ENCODE data around the gene WDR1. TPM values are rescaled to one million over a fixed set of nuclear protein-coding genes. Genes with fewer than 3 reads are reported as not detected.

The WDR1 gene
- total and polyA plus RNA-seq, 2 of the 13 experiments (the other 11 are each of a cell fraction or from before 2014, with no cell fraction given) = 106 to 198 TPM

DNA sequence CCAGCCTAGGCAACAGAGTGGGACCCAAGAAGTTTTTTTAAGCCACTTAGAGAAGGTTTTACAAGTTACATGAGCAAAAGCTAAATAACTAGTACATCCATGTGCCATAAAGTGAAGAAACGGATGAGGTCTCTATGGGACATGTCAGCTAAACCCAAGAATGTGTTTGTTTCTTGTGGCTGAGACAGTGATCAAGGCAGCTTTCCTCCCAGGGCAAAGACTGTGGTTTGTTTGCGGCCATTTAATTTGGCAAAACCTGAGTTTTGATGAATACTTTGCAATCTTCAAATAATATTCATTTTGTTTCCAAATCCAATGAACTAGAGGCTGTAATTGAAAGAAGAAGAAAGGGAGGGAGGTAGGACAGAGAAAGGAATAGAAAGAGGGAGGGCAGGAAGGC lies 50.4 kb downstream of the WDR1 start (continued):
- TF ChIP-seq, protein P1, sequence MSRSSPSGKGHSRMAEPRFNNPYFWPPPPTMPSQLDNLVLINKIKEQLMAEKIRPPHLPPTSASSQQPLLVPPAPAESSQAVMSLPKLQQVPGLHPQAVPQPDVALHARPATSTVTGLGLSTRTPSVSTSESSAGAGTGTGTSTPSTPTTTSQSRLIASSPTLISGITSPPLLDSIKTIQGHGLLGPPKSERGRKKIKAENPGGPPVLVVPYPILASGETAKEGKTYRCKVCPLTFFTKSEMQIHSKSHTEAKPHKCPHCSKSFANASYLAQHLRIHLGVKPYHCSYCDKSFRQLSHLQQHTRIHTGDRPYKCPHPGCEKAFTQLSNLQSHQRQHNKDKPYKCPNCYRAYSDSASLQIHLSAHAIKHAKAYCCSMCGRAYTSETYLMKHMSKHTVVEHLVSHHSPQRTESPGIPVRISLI (CRISPR knock-in tag; IDR thresholded peaks at IDR 0.05; ENCODE audit: borderline replicate concordance) = no peak
- no peak for TF ChIP-seq MEF2D (CRISPR knock-in tag; IDR thresholded peaks at IDR 0.05)
- TF ChIP-seq CHCHD3 (CRISPR knock-in tag; IDR thresholded peaks at IDR 0.05) = no peak
- TF ChIP-seq NR2C2 (CRISPR knock-in tag; IDR thresholded peaks at IDR 0.05; ENCODE audit: borderline replicate concordance) = no peak
- TF ChIP-seq ZNF670 (CRISPR knock-in tag; IDR thresholded peaks at IDR 0.05; ENCODE audit: borderline replicate concordance) = no peak
- no peak for TF ChIP-seq SRF (IDR thresholded peaks at IDR 0.05; ENCODE audit: low read depth, low read length)
- TF ChIP-seq, protein P2, sequence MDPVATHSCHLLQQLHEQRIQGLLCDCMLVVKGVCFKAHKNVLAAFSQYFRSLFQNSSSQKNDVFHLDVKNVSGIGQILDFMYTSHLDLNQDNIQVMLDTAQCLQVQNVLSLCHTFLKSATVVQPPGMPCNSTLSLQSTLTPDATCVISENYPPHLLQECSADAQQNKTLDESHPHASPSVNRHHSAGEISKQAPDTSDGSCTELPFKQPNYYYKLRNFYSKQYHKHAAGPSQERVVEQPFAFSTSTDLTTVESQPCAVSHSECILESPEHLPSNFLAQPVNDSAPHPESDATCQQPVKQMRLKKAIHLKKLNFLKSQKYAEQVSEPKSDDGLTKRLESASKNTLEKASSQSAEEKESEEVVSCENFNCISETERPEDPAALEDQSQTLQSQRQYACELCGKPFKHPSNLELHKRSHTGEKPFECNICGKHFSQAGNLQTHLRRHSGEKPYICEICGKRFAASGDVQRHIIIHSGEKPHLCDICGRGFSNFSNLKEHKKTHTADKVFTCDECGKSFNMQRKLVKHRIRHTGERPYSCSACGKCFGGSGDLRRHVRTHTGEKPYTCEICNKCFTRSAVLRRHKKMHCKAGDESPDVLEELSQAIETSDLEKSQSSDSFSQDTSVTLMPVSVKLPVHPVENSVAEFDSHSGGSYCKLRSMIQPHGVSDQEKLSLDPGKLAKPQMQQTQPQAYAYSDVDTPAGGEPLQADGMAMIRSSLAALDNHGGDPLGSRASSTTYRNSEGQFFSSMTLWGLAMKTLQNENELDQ (CRISPR knock-in tag; IDR thresholded peaks at IDR 0.05; ENCODE audit: borderline replicate concordance) = no peak

DNA sequence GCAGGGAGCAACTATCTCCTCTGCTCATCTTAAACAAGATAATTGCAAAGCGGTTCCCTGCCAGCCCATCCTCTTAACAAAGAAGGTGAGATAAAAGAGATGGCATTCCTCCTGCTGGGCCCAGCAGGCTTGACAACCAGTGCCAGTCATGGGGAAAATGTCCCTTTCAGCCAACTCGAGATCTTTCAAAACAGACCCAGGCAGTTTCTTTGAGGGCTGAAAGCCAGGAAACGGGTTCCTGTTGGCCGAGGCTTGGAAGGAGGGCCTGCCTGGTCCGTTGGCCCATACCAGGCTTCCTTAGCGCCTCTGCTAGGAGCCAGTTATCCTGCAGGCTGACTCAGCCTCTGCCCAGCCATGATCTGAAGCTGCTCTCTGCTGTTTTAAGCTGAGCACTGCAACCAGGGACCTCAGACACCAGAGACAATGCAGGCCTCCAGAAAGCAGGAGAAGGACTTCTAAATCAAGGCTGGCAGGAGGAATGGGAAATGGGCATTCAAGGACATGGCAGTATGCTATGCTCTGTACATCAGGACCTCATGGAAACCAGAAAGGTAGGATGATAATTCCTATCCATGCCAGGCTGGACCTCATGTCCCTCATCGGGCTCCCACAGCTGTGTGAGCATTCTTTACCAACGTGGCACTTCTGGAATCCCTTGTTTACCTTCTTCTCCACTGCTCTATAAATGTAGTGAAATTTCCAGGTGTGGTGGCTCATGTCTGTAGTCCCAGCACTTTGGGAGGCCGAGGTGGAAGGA lies 52.9 kb downstream of the WDR1 start:
- no peak overlapping the region for H2AFZ ChIP-seq (ENCODE audit: low read length)
- no peaks in the 10 kb centered on the region for H3K27me3 ChIP-seq (ENCODE audit: control insufficient read depth in 1 of 2, insufficient read depth in 2 of 2, low read length in 2 of 2)
- H3K79me2 ChIP-seq (ENCODE audit: insufficient read depth, low read length) = no peaks in the 10 kb centered on the region
- H4K20me1 ChIP-seq (ENCODE audit: insufficient read depth, low read length) = no peaks in the 10 kb centered on the region
- intact Hi-C loops (cut with micrococcal nuclease; ENCODE audit: unreplicated experiment) (loop anchor here (1.0 to 5.0 kb wide), 3 partner anchors 46 to 361 kb away; no protein-coding TSS in a partner anchor), in situ Hi-C loops (cut with HindIII; ENCODE audit: extremely low pct_ligation_motif_present, low pct_unique_long_range_greater_than_20kb) (loop anchor here (5.0 kb wide), 1 partner anchor 301 kb away; no protein-coding TSS in a partner anchor)
- ChIA-PET CTCF (ENCODE audit: low intra/inter-chr PET ratio, low total read pairs) (no interaction called here), POLR2A (no interaction called here)
- no peak overlapping the region for H3K27ac ChIP-seq (ENCODE audit: extremely low read length, insufficient read depth, low read length)
- ATAC-seq = peak; percentile 99
- H3K4me3 ChIP-seq (replicated peaks in 1 of 3; ENCODE audit: insufficient read depth in 1 of 3, low read depth in 2 of 3, low read length in 3 of 3) = no peak overlapping the region
- H3K36me3 ChIP-seq (replicated peaks in 1 of 2; ENCODE audit: control insufficient read depth in 1 of 2, insufficient read depth in 2 of 2, low read length in 2 of 2) = no peaks in the 10 kb centered on the region
- WGBS (ENCODE audit: low lambda C conversion rate) = 64% methylated on average over 8 of the region's 9 CpGs
- no peak overlapping the region for H3K9ac ChIP-seq (ENCODE audit: insufficient read depth, low read depth, low read length)
- BruUV-seq (replicated peaks) = no TSS peak
- H3K9me3 ChIP-seq (ENCODE audit: low read length) = no peaks in the 10 kb centered on the region
- H3K4me1 ChIP-seq (ENCODE audit: insufficient read depth, low read length) = peaks cover 23% of the 10 kb centered on the region
- peak; percentile 67 for DNase-seq (ENCODE audit: low spot score)
- no peak overlapping the region for H3K4me2 ChIP-seq (ENCODE audit: low read depth, low read length)
- FAIRE-seq = peak; percentile 78
- TF ChIP-seq HHEX (CRISPR knock-in tag; IDR thresholded peaks at IDR 0.05) (no peak), FOXJ3 (CRISPR knock-in tag; IDR thresholded peaks at IDR 0.05; ENCODE audit: borderline replicate concordance) (0 out of 2 replicates have a peak, but pooled peaks have one; percentile 43), ELF3 (CRISPR knock-in tag; IDR thresholded peaks at IDR 0.05) (peak; percentile 21; the same call in 1 of the 2 replicates), NFKB2 (CRISPR knock-in tag; IDR thresholded peaks at IDR 0.05; ENCODE audit: borderline replicate concordance) (peak; percentile 35; the same call in 1 of the 2 replicates), NAIF1 (CRISPR knock-in tag; IDR thresholded peaks at IDR 0.05; ENCODE audit: borderline replicate concordance) (no peak), ZNF616 (CRISPR knock-in tag; IDR thresholded peaks at IDR 0.05; ENCODE audit: low read depth) (no peak), ZNF329 (CRISPR knock-in tag; IDR thresholded peaks at IDR 0.05; ENCODE audit: low read depth) (no peak), TEAD2 (CRISPR knock-in tag; IDR thresholded peaks at IDR 0.05) (no peak), ZNF335 (CRISPR knock-in tag; IDR thresholded peaks at IDR 0.05) (no peak), ERF (CRISPR knock-in tag; IDR thresholded peaks at IDR 0.05) (0 out of 2 replicates have a peak, but pooled peaks have one; percentile 38)
